WTC11 (cell line): ENCODE measurements around the gene ZFAND3.

Experiments used
- CTCF ChIP-seq: fragments of 200-600 bp; IDR thresholded peaks from 2 replicates; pipeline ENCODE4 v1.8.0; 2022; ENCODE audit warnings: antibody characterized with exemption
- TCF7 ChIP-seq: sonication (generic); formaldehyde crosslinking; IDR thresholded peaks from 2 replicates; pipeline ENCODE4 v1.8.0; 2022; ENCODE audit warnings: mild to moderate bottlenecking, low read depth, missing genetic modification reagents, moderate library complexity

- TF ChIP-seq CTCF (no peak), TCF7 (CRISPR knock-in tag) (no peak)
Observed at GRCh38 chr6:38004908-38005307, 185.4 kb downstream of the ZFAND3 start.
